H9 (cell line): ENCODE data around the gene MSANTD2. TPM values are rescaled to one million over a fixed set of nuclear protein-coding genes. Genes with fewer than 3 reads are reported as not detected.

Experiments used
- DNase-seq: peaks from one replicate; pipeline ENCODE4 v3.0.0-alpha.2; 2017
- H2AFZ ChIP-seq: one replicate; pipeline ENCODE4 v1.6.1; 2013; ENCODE audit warnings: mild to moderate bottlenecking, low read length, control low read depth, moderate library complexity
- H2AK5ac ChIP-seq: 2 replicates; pipeline ENCODE4 v1.6.1; 2013; ENCODE audit warnings: low read length, control low read depth, mixed read lengths; ENCODE audit not compliant: insufficient read length
- H2BK120ac ChIP-seq: one replicate; pipeline ENCODE4 v1.6.1; 2013; ENCODE audit warnings: low read depth, mild to moderate bottlenecking, low read length, control low read depth, inconsistent platforms; ENCODE audit not compliant: poor library complexity, severe bottlenecking
- H2BK12ac ChIP-seq: 2 replicates; pipeline ENCODE4 v1.6.1; 2013; ENCODE audit warnings: low read length, control low read depth, mixed read lengths, low read depth; ENCODE audit not compliant: insufficient read length
- H2BK15ac ChIP-seq: 2 replicates; pipeline ENCODE4 v1.6.1; 2013; ENCODE audit warnings: low read depth, low read length, control low read depth
- H2BK20ac ChIP-seq: one replicate; pipeline ENCODE4 v1.6.1; 2013; ENCODE audit warnings: low read depth, mild to moderate bottlenecking, low read length, control low read depth, inconsistent platforms; ENCODE audit not compliant: poor library complexity, severe bottlenecking
- H2BK5ac ChIP-seq: 2 replicates; pipeline ENCODE4 v1.6.1; 2013; ENCODE audit warnings: low read length, control low read depth, mixed read lengths; ENCODE audit not compliant: insufficient read length
- H3K14ac ChIP-seq: 2 replicates; pipeline ENCODE4 v1.6.1; 2013; ENCODE audit warnings: low read length, control low read depth; ENCODE audit not compliant: insufficient read depth
- H3K18ac ChIP-seq: 2 replicates; pipeline ENCODE4 v1.6.1; 2013; ENCODE audit warnings: low read depth, mild to moderate bottlenecking, mixed read lengths, low read length, control low read depth; ENCODE audit not compliant: insufficient read length
- H3K23ac ChIP-seq: 2 replicates; pipeline ENCODE4 v1.6.1; 2013; ENCODE audit warnings: low read length, control low read depth, mixed read lengths, low read depth; ENCODE audit not compliant: insufficient read length
- H3K23me2 ChIP-seq: 2 replicates; pipeline ENCODE4 v1.6.1; 2013; ENCODE audit warnings: low read depth, mild to moderate bottlenecking, mixed read lengths, low read length, control low read depth; ENCODE audit not compliant: insufficient read length, poor library complexity, severe bottlenecking
- H3K27ac ChIP-seq: 2 replicates; pipeline ENCODE4 v1.5.1; 2013; ENCODE audit warnings: low read length, control low read depth, mixed read lengths, low read depth; ENCODE audit not compliant: insufficient read length
- H3K27me3 ChIP-seq: 2 replicates; pipeline ENCODE4 v1.6.1; 2013; ENCODE audit warnings: low read length, control low read depth, inconsistent platforms; ENCODE audit not compliant: insufficient read depth
- H3K4ac ChIP-seq: 2 replicates; pipeline ENCODE4 v1.6.1; 2013; ENCODE audit warnings: low read depth, mild to moderate bottlenecking, control low read depth, inconsistent platforms, low read length, moderate library complexity
- H3K4me1 ChIP-seq: 2 replicates; pipeline ENCODE4 v1.6.1; 2013; ENCODE audit warnings: low read length, control low read depth, inconsistent platforms; ENCODE audit not compliant: insufficient read depth
- H3K4me2 ChIP-seq: 2 replicates; pipeline ENCODE4 v1.6.1; 2013; ENCODE audit warnings: low read length, control low read depth, mixed read lengths; ENCODE audit not compliant: insufficient read length, insufficient read depth
- H3K56ac ChIP-seq: 2 replicates; pipeline ENCODE4 v1.6.1; 2013; ENCODE audit warnings: low read depth, mild to moderate bottlenecking, mixed read lengths, low read length, control low read depth; ENCODE audit not compliant: insufficient read length
- H3K79me1 ChIP-seq: 2 replicates; pipeline ENCODE4 v1.6.1; 2013; ENCODE audit warnings: low read depth, mild to moderate bottlenecking, moderate library complexity, low read length, control low read depth, inconsistent platforms; ENCODE audit not compliant: insufficient read depth, poor library complexity, severe bottlenecking
- H3K79me2 ChIP-seq: 2 replicates; pipeline ENCODE4 v1.6.1; 2013; ENCODE audit warnings: low read length, control low read depth, inconsistent platforms; ENCODE audit not compliant: insufficient read depth
- H3K9ac ChIP-seq: 2 replicates; pipeline ENCODE4 v1.6.1; 2013; ENCODE audit warnings: low read length, control low read depth, mixed read lengths; ENCODE audit not compliant: insufficient read length; ENCODE audit errors: extremely low read depth
- H3K9me3 ChIP-seq: one replicate; pipeline ENCODE4 v1.6.1; 2013; ENCODE audit warnings: low read depth, low read length, inconsistent platforms; ENCODE audit not compliant: control insufficient read depth
- H3T11ph ChIP-seq: one replicate; pipeline ENCODE4 v1.6.1; 2013; ENCODE audit warnings: mild to moderate bottlenecking, low read length, control low read depth, inconsistent platforms
- H4K20me1 ChIP-seq: one replicate; pipeline ENCODE4 v1.6.1; 2013; ENCODE audit not compliant: control insufficient read depth, insufficient read length, insufficient read depth
- H4K5ac ChIP-seq: 2 replicates; pipeline ENCODE4 v1.6.1; 2013; ENCODE audit warnings: low read depth, mild to moderate bottlenecking, mixed read lengths, low read length, control low read depth; ENCODE audit not compliant: insufficient read length
- H4K8ac ChIP-seq: replicated peaks from 2 replicates; pipeline ENCODE4 v1.6.1; 2013; ENCODE audit warnings: low read length, control low read depth, mixed read lengths, low read depth; ENCODE audit not compliant: insufficient read length
- H4K91ac ChIP-seq: 2 replicates; pipeline ENCODE4 v1.6.1; 2013; ENCODE audit warnings: low read depth, mild to moderate bottlenecking, moderate library complexity, mixed read lengths, low read length, control low read depth; ENCODE audit not compliant: insufficient read length
- H3K27ac Mint-ChIP-seq, 3 experiments: 2 replicates in 2 of 3; 3 replicates in 1 of 3; pipeline ENCODE4 v1.8.0; 2020 to 2021; ENCODE audit warnings: mixed read lengths in 3 of 3, mild to moderate bottlenecking in 1 of 3, moderate library complexity in 1 of 3
- H3K27me3 Mint-ChIP-seq: 2 replicates; pipeline ENCODE4 v1.8.0; 2021; ENCODE audit warnings: low read depth, mild to moderate bottlenecking, moderate library complexity, mixed read lengths
- H3K36me3 Mint-ChIP-seq, 3 experiments: 2 replicates in 2 of 3; 3 replicates in 1 of 3; pipeline ENCODE4 v1.8.0; 2020 to 2021; ENCODE audit warnings: low read depth in 3 of 3, mixed read lengths in 3 of 3; ENCODE audit not compliant: insufficient read depth in 1 of 3
- H3K4me1 Mint-ChIP-seq, 2 experiments: 2 replicates each; pipeline ENCODE4 v1.8.0; 2020; ENCODE audit warnings: mixed read lengths in 2 of 2
- H3K4me3 Mint-ChIP-seq, 2 experiments: 2 replicates in 1 of 2; 3 replicates in 1 of 2; pipeline ENCODE4 v1.8.0; 2020 to 2021; ENCODE audit warnings: mild to moderate bottlenecking in 2 of 2, mixed read lengths in 2 of 2, moderate library complexity in 1 of 2
- H3K9me3 Mint-ChIP-seq, 2 experiments: 2 replicates in 1 of 2; 3 replicates in 1 of 2; pipeline ENCODE4 v1.8.0; 2020; ENCODE audit warnings: mild to moderate bottlenecking in 2 of 2, mixed read lengths in 2 of 2, moderate library complexity in 1 of 2
- CTCF ChIP-seq: fragments of 200-600 bp; sonication (generic); conservative IDR thresholded peaks from 3 replicates; pipeline ENCODE4 v1.8.0; 2021; ENCODE audit warnings: antibody characterized with exemption, mild to moderate bottlenecking
- WGBS: extraction: QIAGEN DNeasy Blood & Tissue Kit; methylation state at CpG from one replicate; pipeline ENCODE4 v1.1.7; 2013; ENCODE audit warnings: missing lambda C conversion rate, low lambda C conversion rate, mixed read lengths; ENCODE audit not compliant: insufficient read length; ENCODE audit errors: extremely low coverage; 5-methylcytosine and 5-hydroxymethylcytosine counted together
- total RNA-seq: library from RNA; stranded (reverse); gene quantifications from 2 replicates; pipeline ENCODE4 v1.2.1, GENCODE V29; 2021

Gene MSANTD2
- total RNA-seq, 1 experiment from 2014 or later = 18.1 TPM

- Mint-ChIP-seq H3K9me3 (no peaks in the 10 kb centered on the region), H3K27ac (no peak overlapping the region), H3K36me3 (no peaks in the 10 kb centered on the region), H3K4me1 (peaks cover 10% of the 10 kb centered on the region in 2 experiments), H3K27me3 (peaks cover 39% of the 10 kb centered on the region), H3K4me3 (no peak overlapping the region)
- Histone ChIP-seq H2BK120ac (no peak overlapping the region), H3K27ac (no peak overlapping the region), H2BK12ac (no peak overlapping the region), H3K4ac (no peak overlapping the region), H4K5ac (no peak overlapping the region), H3K18ac (no peak overlapping the region), H3K79me1 (no peaks in the 10 kb centered on the region), H3K9ac (no peak overlapping the region), H4K20me1 (no peaks in the 10 kb centered on the region), H3K79me2 (no peaks in the 10 kb centered on the region), H3K14ac (no peak overlapping the region), H3K4me2 (no peak overlapping the region), H3K23me2 (no peaks in the 10 kb centered on the region), H3K56ac (no peak overlapping the region), H2BK20ac (no peak overlapping the region), H3K9me3 (no peaks in the 10 kb centered on the region), H2AK5ac (no peak overlapping the region), H3K4me1 (no peaks in the 10 kb centered on the region), H2BK5ac (no peak overlapping the region), H3T11ph (no peak overlapping the region), H2AFZ (no peak overlapping the region), H3K27me3 (peaks cover 5% of the 10 kb centered on the region; the same call in 1 of the 2 replicates), H2BK15ac (no peak overlapping the region), H4K91ac (no peak overlapping the region), H4K8ac (no peak overlapping the region), H3K23ac (no peak overlapping the region)
- no CpG with 5 or more reads among the region's 4 CpGs for WGBS
- no peak for DNase-seq
- TF ChIP-seq CTCF = no peak
These were observed 68.0 kb downstream of the MSANTD2 start for GRCh38 chr11:124732230-124732629.
